ENCODE measurements around the gene CYP26B1. TPM values are rescaled to one million over a fixed set of nuclear protein-coding genes. Genes with fewer than 3 reads are reported as not detected.

The CYP26B1 gene
- total RNA-seq, 1 experiment from 2014 or later, result 0.20 TPM

GRCh38 chr2:72103161-72103560 is 44.5 kb downstream of the CYP26B1 start:
- TF ChIP-seq CTCF (conservative IDR thresholded peaks at IDR 0.05), result no peak
- Histone ChIP-seq H3K14ac (ENCODE audit: insufficient read depth, low read length) (no peak overlapping the region), H2AK5ac (ENCODE audit: insufficient read length, low read length) (no peak overlapping the region), H4K8ac (replicated peaks; ENCODE audit: insufficient read length, low read depth, low read length) (no peak overlapping the region), H3K23me2 (ENCODE audit: insufficient read length, low read depth, low read length, poor library complexity, severe bottlenecking) (no peaks in the 10 kb centered on the region), H2BK5ac (ENCODE audit: insufficient read length, low read length) (no peak overlapping the region), H3K4me1 (ENCODE audit: insufficient read depth, low read length) (no peaks in the 10 kb centered on the region), H3K79me1 (ENCODE audit: insufficient read depth, low read depth, low read length, poor library complexity, severe bottlenecking) (no peaks in the 10 kb centered on the region), H3K79me2 (ENCODE audit: insufficient read depth, low read length) (no peaks in the 10 kb centered on the region), H4K20me1 (ENCODE audit: control insufficient read depth, insufficient read depth, insufficient read length) (no peaks in the 10 kb centered on the region), H3K4ac (ENCODE audit: low read depth, low read length) (no peak overlapping the region), H3K9me3 (ENCODE audit: control insufficient read depth, low read depth, low read length) (no peaks in the 10 kb centered on the region), H3K27ac (ENCODE audit: insufficient read length, low read depth, low read length) (no peak overlapping the region), H3K4me2 (ENCODE audit: insufficient read depth, insufficient read length, low read length) (no peak overlapping the region), H3K27me3 (ENCODE audit: insufficient read depth, low read length) (no peaks in the 10 kb centered on the region), H2BK20ac (ENCODE audit: low read depth, low read length, poor library complexity, severe bottlenecking) (no peak overlapping the region), H3K23ac (ENCODE audit: insufficient read length, low read depth, low read length) (no peak overlapping the region), H4K91ac (ENCODE audit: insufficient read length, low read depth, low read length) (no peak overlapping the region), H3T11ph (ENCODE audit: low read length) (no peak overlapping the region), H4K5ac (ENCODE audit: insufficient read length, low read depth, low read length) (no peak overlapping the region), H2AFZ (ENCODE audit: low read length) (no peak overlapping the region), H2BK12ac (ENCODE audit: insufficient read length, low read depth, low read length) (no peak overlapping the region), H3K18ac (ENCODE audit: insufficient read length, low read depth, low read length) (no peak overlapping the region), H3K56ac (ENCODE audit: insufficient read length, low read depth, low read length) (no peak overlapping the region), H2BK120ac (ENCODE audit: low read depth, low read length, poor library complexity, severe bottlenecking) (no peak overlapping the region), H3K9ac (ENCODE audit: extremely low read depth, insufficient read length, low read length) (no peak overlapping the region), H2BK15ac (ENCODE audit: low read depth, low read length) (no peak overlapping the region)
- 0 out of 4 replicates have a peak, but pooled peaks cover 0 to 3% of the 10 kb centered on the region in 2 experiments for H3K4me1 Mint-ChIP-seq
- WGBS (ENCODE audit: extremely low coverage, insufficient read length, low lambda C conversion rate), result no CpG with 5 or more reads among the region's 5 CpGs
- H3K4me3 Mint-ChIP-seq, result no peak overlapping the region
- peaks cover 18% of the 10 kb centered on the region for H3K27me3 Mint-ChIP-seq (ENCODE audit: low read depth)
- no peak overlapping the region; a peak in 1 of 7 replicates for H3K27ac Mint-ChIP-seq
- no peaks in the 10 kb centered on the region for H3K9me3 Mint-ChIP-seq
- no peaks in the 10 kb centered on the region for H3K36me3 Mint-ChIP-seq (ENCODE audit: insufficient read depth in 1 of 3, low read depth in 3 of 3)
- DNase-seq, result peak; percentile 9
